M059J (cell line): ENCODE measurements around the gene ATP8B4. TPM values are rescaled to one million over a fixed set of nuclear protein-coding genes. Genes with fewer than 3 reads are reported as not detected.
"Not testable (repeated sequence)": the region's sequence is repeated elsewhere in the genome, so short reads cannot be mapped to it uniquely, and the experiment has no call there.

Experiments
- DNase-seq: peaks from one replicate; pipeline ENCODE4 v3.0.0-alpha.2; 2012; ENCODE audit warnings: low read depth
- total RNA-seq: library from RNA; depleted of rRNA; stranded (reverse); fragments of >200 nt; shearing (Covaris generic); gene quantifications from 2 replicates; pipeline ENCODE4 v1.2.3, GENCODE V29; 2014

ATP8B4 gene
- total RNA-seq, 1 experiment from 2014 or later = 2.1 TPM

DNA sequence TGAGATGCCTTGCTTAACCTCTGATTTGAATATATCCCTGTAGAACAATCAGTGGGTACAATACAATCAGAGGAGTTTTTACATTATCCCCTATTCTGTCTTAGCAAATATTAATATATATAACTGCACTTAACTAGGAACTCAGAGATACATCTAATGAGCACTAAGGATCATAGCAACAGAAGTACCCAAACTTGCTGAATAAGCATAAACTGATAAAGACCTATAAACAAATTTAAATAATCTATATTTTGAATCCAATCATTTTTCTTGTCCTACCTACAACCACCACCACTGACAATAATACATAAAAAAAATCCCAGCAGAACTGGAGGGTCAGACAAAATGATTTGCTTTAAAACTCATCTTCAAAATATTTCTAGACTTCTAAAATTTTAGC is 106.2 kb downstream of the ATP8B4 start:
- DNase-seq = no peak

DNA sequence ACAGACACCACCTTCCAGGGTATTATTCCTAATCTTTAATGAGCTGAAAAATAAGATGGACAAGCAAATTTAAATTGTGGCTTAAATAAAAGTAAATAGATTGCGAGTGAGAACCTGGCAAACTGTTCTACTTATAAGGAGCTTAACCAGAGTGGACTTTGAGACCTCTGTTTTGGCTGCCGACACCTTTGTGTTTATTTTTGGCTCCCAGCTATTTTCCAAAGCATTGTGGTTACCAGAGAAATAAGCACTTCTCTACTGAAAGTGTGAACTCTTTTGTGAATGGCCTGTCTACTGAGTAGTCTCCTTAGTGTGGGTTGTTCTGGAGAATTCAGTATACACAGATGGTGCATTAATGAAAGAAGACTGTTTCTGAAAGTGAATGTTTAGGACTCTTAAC is 109.4 kb downstream of the ATP8B4 start:
- peak; percentile 6 for DNase-seq

DNA sequence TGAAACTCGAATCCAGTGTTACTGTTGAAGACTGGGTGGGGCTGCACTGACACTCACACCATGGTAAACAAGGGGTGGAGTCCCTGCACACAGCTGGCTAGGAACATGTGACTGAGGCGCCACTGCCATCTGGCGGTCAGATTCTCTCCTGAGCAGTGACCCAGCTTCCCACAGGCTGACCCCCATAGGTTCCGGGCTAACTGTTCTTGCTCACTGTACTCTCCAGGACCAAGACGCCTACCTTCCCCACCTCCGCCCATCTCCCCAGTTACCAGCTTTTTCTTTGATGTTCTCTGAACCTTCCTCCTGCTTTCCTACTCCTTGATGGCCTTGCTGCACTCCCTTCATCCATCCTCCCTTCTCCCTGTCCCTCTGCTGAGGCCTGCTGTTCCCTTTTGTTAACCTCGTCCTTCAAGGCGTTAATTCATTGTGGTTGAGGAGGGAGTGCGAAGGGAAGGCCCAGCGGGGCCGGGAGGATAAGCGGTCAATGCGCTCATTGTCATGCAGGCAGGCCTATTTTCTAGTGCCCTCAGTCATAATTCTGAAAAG is 115.2 kb downstream of the ATP8B4 start:
- peak; percentile 76 for DNase-seq

DNA sequence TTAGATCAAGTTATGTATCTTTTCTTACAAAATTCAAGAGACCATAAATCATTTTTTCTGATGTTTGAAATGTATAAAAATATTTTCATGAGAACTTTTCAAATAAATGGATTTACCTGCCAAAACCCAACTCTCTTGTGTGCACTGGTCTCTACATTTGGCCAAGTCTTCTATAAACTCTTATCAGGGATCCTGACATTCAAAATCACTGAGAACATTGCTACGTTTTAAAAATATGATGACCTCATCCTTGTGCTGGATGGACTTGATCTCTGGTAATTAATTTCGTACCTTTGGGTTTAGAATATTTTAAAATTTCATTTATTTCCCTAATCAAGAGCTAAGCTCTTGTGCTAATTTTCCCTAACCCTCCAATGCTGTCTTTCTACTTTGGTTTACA is 127.4 kb downstream of the ATP8B4 start:
- DNase-seq = no peak

DNA sequence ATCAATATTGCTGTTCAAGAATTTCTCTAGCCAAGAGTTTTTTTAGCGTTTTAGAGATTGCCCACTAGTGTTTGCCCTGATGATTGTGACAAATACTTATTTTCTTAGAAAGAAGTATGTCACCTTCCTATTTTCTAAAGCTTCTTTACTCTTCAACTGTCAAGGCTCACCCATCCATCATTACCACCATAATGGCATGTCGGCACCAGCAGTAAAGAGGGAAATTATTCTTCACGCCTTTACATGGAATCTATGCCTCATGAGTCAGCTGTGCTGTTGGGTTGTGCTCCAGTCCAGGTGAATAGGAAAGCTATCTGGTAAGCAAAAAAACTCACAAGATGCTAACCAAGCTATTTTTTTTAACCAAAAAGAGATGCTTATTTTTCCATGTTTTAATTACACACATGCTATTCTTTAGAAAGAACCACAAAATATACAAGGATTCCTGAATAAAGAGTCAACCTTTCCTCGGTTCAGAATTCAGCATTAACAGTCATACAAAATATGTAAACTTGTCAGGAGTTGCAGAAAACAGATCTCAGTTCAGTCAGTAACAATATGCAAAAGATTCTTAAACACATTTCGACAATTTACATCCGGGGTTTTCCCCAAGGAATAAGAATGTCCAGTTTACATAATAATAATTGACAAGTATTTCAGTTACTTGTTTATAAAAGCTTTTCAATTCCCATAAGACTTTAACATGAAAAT is 128.0 kb downstream of the ATP8B4 start:
- peak; percentile 15 for DNase-seq

DNA sequence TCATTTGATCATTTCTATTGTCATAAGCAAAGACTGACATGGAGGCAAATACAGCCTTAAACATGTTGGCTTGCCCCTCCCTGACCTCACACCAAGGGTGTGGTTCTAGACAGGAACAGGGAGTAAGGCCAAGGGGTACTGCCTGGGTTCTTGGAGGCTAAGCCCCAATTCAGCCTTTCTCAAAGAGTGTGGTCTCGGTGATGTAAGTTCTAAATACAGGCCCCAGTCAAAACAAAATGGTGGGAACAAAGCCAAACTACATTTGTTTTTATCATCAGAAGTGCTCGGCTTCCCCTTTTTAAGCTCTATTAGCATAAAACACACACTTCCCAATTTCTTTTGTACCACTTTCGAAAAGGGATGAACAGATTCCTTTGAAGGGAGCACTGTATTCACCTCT is 129.5 kb downstream of the ATP8B4 start:
- no peak for DNase-seq

DNA sequence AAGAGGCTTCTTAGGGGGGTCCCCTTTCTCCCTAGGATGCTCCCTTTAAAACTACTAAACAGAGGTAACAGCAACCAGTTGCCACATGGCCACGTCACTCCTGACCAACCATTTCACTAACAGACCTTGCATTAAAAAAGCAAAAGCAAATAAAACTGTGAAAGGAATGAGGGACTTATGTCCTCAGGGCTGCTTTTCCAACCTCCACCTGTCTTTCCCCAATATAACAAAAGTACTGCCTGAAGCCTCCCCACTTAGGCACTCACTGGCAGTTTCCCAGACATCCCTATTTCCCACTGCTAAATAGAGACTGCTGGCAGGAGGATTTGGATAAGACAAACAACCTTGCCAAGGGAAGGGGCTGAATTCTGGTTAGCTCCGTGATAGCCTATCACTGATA is 130.3 kb downstream of the ATP8B4 start:
- DNase-seq = no peak

DNA sequence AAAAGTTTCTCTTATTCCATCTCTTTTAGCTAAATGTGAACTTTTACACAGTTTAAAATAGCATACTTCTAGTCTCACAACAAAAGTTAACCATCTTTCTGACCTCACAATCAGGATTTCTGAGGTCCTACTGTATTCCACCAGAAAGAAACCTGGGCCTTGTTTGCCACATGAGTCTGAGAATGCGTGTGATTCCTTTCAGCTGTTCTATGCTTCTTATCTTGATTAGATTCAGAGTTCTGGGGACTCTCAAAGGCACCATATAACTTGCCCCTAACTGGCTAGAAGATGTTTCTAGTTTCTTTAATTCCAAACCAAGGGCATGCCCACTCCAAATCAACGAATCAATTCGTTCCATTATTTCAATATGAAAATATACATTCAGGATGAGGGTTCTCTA is 131.1 kb downstream of the ATP8B4 start:
- DNase-seq = no peak

DNA sequence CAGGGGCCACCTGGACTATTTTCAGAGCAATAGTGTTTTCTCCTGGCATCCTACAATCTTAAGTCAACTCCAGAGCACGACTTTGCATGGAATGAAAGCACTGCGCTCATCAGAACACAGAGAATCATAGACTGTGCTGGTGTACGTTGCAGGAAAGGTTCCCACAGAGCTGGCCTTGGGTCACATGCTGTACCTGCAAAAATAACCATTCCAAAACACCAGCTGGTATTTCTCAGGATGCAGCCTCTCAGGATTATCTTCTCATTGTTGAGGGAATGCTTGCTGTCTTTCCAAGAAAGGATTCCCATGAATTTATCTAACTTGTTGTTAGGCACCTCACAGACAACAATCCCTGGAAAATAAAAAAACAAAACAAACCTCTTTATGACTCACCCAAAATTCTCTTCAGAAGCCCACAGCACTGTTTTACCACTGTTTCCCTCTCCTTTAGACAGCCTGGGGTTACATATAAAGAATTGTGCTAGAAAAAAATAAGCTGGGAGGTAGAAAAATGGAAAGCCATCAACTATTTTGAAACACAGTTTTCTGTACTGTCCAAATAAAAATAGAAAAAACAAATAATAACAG is 131.7 kb downstream of the ATP8B4 start:
- DNase-seq = peak; percentile 52

DNA sequence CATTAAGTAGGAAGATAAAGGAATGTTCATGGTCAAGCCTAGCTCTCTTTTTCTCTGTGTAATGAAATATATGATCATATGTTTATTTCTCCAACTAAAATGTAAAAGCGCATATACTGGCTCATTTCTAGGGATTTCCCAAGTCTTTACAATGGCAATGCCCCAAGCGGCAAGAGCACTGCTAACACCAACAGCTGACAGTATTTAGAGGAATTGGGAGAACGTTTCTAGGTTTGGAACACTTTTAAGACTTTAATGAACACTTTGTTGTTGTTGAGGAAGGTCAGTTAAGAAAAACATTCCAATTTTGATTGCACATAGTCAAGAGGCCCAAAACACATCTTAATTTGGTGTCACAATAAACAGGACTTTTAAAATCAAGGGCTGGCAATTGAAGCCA is 132.7 kb downstream of the ATP8B4 start:
- no peak for DNase-seq

DNA sequence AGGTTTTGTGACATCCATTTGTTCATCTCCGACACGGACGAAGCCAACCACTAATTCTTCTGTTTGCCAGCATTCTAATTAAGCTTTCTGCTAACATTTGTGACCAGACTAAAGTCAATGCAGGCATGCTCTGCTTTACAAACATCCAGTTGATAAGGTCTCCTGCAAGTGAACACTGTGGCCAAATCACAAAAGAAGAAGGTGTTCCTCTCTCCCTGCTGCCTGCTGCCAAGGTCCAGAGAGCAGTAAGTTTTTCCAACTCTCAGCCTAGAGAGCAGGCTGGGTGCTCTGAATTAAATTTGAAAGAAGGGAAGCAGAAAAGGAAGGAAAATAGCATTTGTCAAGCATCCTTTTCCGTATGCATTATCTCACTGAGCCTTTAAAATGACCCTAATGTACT is 133.6 kb downstream of the ATP8B4 start:
- no peak for DNase-seq

DNA sequence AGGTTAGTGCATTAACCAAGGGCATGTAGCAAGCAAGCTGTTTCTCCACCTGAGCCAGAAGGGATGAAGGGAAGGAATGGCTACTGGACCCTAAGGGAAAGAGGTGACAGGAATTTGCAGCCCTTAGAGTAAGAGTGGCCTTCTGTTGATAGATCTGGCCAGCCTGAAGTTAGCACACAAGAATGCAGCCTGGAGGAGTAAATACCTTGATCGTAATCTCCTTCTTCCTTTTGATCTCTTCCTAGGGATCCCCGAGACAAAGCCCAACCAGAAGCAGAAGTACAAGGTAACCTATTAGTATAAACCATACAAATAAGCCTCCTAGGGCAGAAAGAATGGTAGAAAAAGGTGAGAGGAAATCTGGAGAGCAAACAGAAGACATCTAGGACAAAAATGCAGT is 134.6 kb downstream of the ATP8B4 start:
- DNase-seq = peak; percentile 59

DNA sequence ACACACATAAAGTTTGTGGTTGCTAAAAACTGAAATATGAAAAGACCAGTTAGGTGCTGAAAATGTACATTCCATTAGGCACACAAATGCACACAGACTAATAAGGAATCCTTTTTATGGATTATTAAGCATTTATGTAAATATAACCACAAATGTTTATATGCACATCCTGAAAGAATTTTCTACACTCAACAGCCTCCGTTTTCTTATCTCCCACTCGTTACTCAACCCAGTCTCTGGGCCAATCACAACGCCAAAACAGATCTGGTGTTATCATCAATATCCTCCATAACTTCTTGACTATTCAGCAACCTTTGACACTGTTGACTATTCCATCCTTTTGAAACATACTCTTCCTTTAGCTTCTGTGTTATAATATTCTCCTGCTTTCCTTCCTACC is 136.4 kb downstream of the ATP8B4 start:
- no peak for DNase-seq

DNA sequence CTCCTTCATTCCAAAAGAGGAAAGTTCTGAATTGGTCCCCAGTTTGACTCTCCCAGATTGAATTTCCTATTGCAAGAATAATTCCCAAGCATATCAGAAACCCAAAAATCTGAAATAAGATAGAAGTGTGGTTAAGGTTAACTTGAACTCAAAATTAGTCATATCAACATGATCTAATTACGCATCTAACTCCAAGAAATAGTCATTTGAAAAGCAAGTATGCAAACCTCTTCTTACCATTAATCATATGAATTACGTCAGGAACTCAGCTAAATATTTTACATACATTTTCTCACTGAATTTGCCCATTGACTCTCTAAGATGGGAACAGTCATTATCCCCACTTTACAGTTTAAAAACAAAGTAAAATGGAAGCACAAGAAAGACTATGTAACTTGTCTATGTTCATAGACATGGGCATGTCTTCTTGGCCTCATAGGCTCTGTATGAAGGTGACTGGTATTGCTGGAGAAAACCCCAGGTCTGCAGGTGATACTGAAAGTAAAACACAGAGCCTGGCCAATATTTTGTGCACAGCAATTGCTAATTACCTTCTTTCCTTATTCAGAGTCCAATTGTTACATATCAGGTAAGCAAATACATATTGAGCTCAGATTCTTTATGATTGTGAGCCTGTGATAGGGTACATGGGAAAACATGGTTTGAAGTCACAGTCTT is 139.2 kb downstream of the ATP8B4 start:
- DNase-seq = no peak

DNA sequence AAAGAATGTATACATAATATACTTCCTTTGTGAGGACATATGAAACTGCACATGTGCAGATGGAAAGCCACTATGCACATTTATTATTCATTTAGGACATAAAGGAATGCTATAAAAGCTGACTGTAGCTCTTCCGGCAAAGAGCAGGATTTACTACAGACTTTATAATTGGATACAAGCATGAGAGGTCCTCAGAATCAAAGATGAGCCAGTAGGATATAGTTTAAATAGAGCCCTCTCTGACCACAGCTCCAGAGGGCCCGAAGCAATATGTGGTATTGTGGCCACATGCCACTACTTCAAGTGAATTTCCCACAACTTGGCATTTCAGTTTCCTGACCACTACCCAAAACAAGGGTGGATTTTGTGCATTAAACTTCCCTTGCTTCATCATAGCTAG is 140.9 kb downstream of the ATP8B4 start:
- peak; percentile 69 for DNase-seq

DNA sequence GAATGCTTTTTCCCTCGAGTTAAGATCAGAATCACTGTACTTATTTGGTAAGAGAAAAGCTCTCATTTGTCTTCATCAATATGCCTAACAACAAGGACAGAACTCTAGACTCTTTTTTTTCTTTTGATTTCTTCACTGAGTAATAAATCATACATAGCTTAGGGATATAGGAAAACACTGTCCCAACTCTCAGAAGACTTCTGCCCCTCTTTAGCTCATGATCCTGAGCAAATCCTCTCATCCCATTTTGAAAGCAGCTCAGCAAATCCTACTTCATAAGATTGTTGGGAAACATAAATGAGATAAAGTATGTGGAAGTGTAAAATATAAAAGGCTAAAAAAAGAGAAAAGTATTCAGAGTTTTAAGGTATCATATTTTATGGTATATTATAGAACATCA is 141.7 kb downstream of the ATP8B4 start:
- no peak for DNase-seq

DNA sequence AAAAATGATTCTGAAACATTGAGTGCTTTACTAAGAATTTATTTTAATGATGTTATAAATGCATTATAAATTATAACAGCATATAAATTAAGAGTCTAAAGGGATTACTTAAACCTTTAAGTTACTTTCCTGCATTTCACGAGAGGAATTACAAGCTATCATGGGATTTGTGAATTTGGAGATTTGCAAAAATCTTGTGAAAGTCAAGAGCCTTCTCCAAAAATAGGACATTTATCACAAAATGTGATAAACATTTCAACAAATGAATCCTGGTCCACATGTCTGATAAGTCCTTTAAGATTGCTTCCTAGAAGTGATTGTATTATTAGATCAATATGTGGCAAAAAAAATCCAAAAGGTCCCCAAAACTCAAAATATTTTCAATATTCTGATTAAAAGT is 154.5 kb downstream of the ATP8B4 start:
- no peak for DNase-seq

DNA sequence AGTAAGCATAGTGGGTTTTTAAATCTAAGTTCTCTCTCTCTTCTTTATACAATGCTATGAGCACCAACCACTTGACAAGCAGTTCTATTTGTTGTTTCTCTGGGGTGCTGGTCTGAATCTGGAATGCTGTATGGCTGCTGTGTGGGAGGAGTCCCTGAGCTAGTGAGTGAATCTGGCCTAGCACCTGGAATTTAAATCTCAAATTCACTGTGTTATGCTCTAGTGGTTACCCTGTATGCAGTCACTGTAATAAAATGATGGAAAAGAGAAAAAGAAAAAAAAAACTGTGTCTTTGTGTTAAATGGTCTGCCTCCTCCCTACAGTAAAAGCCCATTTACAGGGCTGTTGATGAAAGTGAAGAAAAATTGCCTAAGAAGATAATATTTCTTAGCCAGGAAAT is 155.0 kb downstream of the ATP8B4 start:
- DNase-seq = no peak

DNA sequence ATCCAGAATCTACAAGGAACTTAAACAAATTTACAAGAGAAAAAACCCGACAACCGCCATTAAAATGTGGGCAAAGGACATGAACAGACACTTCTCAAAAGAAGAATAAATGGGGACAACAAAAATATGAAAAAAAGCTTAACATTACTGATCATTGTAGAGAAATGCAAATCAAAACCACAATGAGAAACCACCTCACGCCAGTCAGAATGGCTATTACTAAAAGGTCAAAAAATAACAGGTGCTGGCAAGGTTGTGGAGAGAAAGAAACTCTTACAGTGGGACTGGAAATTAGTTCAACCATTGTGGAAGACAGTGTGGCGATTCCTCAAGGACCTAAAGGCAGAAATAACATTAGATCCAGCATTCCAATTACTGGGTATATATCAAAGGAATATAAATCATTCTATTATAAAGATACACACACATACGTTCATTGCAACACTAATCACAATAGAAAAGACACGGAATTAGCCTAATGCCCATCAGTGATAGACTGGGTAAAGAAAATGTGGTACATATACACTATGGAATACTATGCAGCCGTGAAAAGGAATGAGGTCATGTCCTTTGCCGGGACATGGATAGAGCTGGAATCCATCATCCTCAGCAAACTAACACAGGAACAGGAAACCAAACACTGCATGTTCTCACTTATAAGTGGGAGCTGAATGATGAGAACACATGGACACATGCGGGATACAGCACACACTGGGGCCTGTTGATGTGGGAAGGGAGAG is 155.8 kb downstream of the ATP8B4 start:
- not testable (repeated sequence) for DNase-seq

DNA sequence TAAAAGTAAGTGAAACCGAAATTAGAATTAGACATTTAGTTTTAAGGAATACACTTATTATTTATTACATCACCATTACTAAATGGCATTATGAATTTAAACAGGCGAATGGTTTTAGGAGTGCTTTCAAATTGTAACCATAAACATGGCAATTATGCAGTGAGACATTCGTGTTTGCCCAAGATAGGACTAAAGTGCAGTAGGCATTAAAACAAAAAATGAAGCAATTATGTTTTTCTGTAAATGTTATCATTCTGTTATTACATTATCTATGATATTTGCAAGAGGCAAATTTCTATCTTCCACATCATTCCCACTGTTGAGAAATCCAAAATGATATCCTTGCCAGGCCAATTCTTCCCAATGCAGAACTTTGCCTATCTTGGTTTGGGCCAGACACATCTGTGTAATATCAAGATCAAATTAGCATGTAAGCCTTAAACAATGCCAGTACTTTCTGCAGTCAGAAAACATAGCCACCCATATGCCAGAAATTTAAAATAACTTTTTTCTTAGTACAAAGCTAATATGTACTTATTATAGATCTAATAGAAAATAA is 156.9 kb downstream of the ATP8B4 start:
- no peak for DNase-seq

DNA sequence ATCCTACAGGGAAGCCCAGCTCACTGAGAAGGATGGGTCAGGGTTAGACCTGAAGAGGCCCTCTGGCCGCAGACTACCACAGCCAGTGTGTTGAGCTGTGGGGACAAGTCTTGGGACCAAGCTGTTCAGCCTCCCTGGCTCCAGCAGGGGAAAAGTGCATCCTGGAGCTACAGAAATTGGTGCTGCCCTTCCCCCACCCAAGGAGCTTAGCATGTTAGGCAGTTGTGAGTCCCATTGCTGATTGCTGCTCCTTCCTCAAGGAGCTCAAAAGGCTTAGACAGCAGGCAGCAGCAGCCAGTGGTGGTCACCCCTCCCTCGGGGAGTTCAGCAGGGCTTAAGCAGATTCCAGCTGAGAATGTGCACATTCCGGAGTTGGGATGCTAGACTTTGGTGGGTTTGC is 165.6 kb downstream of the ATP8B4 start:
- no peak for DNase-seq

DNA sequence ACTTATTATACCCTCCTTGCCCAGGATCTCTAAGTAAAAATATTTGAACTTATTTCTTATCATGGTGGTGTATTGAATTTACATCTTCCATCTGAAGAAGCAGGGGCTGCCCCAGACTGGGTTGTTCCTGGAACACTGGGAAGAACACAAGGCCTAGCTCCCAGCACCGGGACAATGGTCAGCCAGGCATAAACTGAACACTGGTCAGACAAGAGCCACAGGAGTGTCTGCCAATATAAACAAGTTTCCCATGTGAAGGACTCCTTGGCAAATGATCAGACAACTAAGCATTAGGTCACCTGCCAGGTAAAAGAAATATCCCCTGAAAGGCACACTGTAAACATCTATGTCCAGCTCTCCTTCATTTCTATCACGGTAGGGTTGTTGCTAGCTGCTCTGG is 172.4 kb downstream of the ATP8B4 start:
- peak; percentile 68 for DNase-seq
